Thymus (tissue), 11 donors: ENCODE results near the gene NPAS1. TPM values are rescaled to one million over a fixed set of nuclear protein-coding genes. Genes with fewer than 3 reads are reported as not detected.

ENCODE experiments used
- DNase-seq, 9 donors: peaks; one replicate each; pipeline ENCODE4 v3.0.0-alpha.2; 2013; ENCODE audit warnings: low spot score in 9 of 9, low read depth in 6 of 9, missing footprints in 1 of 9
- H3K27ac ChIP-seq, 2 donors: one replicate each; pipeline ENCODE4 v1.5.1; 2013; ENCODE audit warnings: control low read depth in 1 of 2, low read depth in 1 of 2, low read length in 1 of 2, mild to moderate bottlenecking in 1 of 2, moderate library complexity in 1 of 2
- H3K27me3 ChIP-seq, 2 donors: one replicate each; pipeline ENCODE4 v1.5.1; 2013; ENCODE audit warnings: low read length in 1 of 2; ENCODE audit not compliant: control insufficient read depth in 2 of 2, insufficient read depth in 1 of 2
- H3K36me3 ChIP-seq, 2 donors: one replicate each; pipeline ENCODE4 v1.5.1; 2013; ENCODE audit warnings: low read length in 1 of 2, mild to moderate bottlenecking in 1 of 2, moderate library complexity in 1 of 2; ENCODE audit not compliant: control insufficient read depth in 2 of 2, insufficient read depth in 2 of 2
- H3K4me1 ChIP-seq, 2 donors: one replicate each; pipeline ENCODE4 v1.5.1; 2013; ENCODE audit warnings: low read length in 2 of 2; ENCODE audit not compliant: control insufficient read depth in 2 of 2, insufficient read depth in 2 of 2
- H3K4me3 ChIP-seq, 2 donors: one replicate each; pipeline ENCODE4 v1.5.1; 2013; ENCODE audit warnings: low read length in 2 of 2, control low read depth in 1 of 2, mild to moderate bottlenecking in 1 of 2
- H3K9me3 ChIP-seq, 2 donors: one replicate each; pipeline ENCODE4 v1.5.1; 2013; ENCODE audit warnings: low read length in 1 of 2, mild to moderate bottlenecking in 1 of 2; ENCODE audit not compliant: control insufficient read depth in 2 of 2, insufficient read depth in 1 of 2
- WGBS: extraction: QIAGEN DNeasy Blood & Tissue Kit; methylation state at CpG from one replicate; pipeline ENCODE4 v1.1.7; 2013; 5-methylcytosine and 5-hydroxymethylcytosine counted together
- polyA plus RNA-seq: library from polyadenylated mRNA; stranded (reverse); fragments of 200-250 nt; gene quantifications from one replicate; pipeline ENCODE4 v1.2.3, GENCODE V29; 2013
- total RNA-seq: library from RNA; stranded (reverse); fragments of 120-200 nt; gene quantifications from one replicate; pipeline ENCODE4 v1.2.4, GENCODE V29; 2013
- donor health status: healthy.

The NPAS1 gene
- total and polyA plus RNA-seq, 2 donors = 0.09 to 0.46 TPM

- DNase-seq = peak; percentile 80 to 96 (median 92)
- WGBS = 10% methylated on average over 35 of the region's 35 CpGs
Observed at GRCh38 chr19:47035127-47036096, 15.8 kb downstream of the NPAS1 start.

GRCh38 chr19:47036097-47036651 lies 16.5 kb downstream of the NPAS1 start:
- Histone ChIP-seq H3K4me3 (peak overlapping the region; percentile 39 to 49), H3K9me3 (peaks cover 0 to 2% of the 10 kb centered on the region in 2 donors), H3K27ac (peak overlapping the region; percentile 12 to 37), H3K36me3 (peaks cover 0 to 5% of the 10 kb centered on the region in 2 donors), H3K27me3 (peaks cover 0 to 25% of the 10 kb centered on the region in 2 donors), H3K4me1 (peaks cover 6 to 22% of the 10 kb centered on the region in 2 donors)
- DNase-seq = no peak
- WGBS = 22% methylated on average over 26 of the region's 26 CpGs

More at GRCh38 chr19:47035127-47036096, 15.8 kb downstream of the NPAS1 start:
- peak overlapping the region; percentile 39 to 49 for H3K4me3 ChIP-seq
- H3K4me1 ChIP-seq = peaks cover 6 to 22% of the 10 kb centered on the region in 2 donors
- peaks cover 0 to 2% of the 10 kb centered on the region in 2 donors for H3K9me3 ChIP-seq
- peak overlapping the region; percentile 50 to 70 for H3K27ac ChIP-seq
- peaks cover 0 to 5% of the 10 kb centered on the region in 2 donors for H3K36me3 ChIP-seq
- peaks cover 2 to 32% of the 10 kb centered on the region in 2 donors for H3K27me3 ChIP-seq

GRCh38 chr19:47037766-47038165 lies 18.1 kb downstream of the NPAS1 start:
- no peak overlapping the region for H3K4me3 ChIP-seq
- H3K36me3 ChIP-seq = peaks cover 0 to 5% of the 10 kb centered on the region in 2 donors
- H3K27ac ChIP-seq = no peak overlapping the region
- H3K9me3 ChIP-seq = no peaks in the 10 kb centered on the region
- peaks cover 0 to 13% of the 10 kb centered on the region in 2 donors for H3K27me3 ChIP-seq
- H3K4me1 ChIP-seq = peaks cover 6 to 16% of the 10 kb centered on the region in 2 donors
- WGBS = 92% methylated on average over 1 of the region's 1 CpG
- DNase-seq = no peak

- WGBS = 96% methylated on average over 17 of the region's 17 CpGs
- peaks cover 0 to 7% of the 10 kb centered on the region in 2 donors for H3K36me3 ChIP-seq
- H3K9me3 ChIP-seq = no peaks in the 10 kb centered on the region
- peaks cover 0 to 9% of the 10 kb centered on the region in 2 donors for H3K27me3 ChIP-seq
- H3K4me3 ChIP-seq = no peak overlapping the region
- H3K27ac ChIP-seq = no peak overlapping the region
- DNase-seq = no peak
- peaks cover 6 to 16% of the 10 kb centered on the region in 2 donors for H3K4me1 ChIP-seq
Observed at GRCh38 chr19:47039239-47039874, 19.7 kb downstream of the NPAS1 start.

GRCh38 chr19:47040869-47041268 lies 21.2 kb downstream of the NPAS1 start:
- H3K36me3 ChIP-seq = peaks cover 0 to 16% of the 10 kb centered on the region in 2 donors
- no peak overlapping the region for H3K27ac ChIP-seq
- peaks cover 0 to 7% of the 10 kb centered on the region in 2 donors for H3K4me1 ChIP-seq
- H3K9me3 ChIP-seq = no peaks in the 10 kb centered on the region
- H3K27me3 ChIP-seq = no peaks in the 10 kb centered on the region
- 93% methylated on average over 8 of the region's 8 CpGs for WGBS
- no peak overlapping the region for H3K4me3 ChIP-seq
- DNase-seq = no peak

- Histone ChIP-seq H3K4me3 (no peak overlapping the region), H3K27me3 (no peaks in the 10 kb centered on the region), H3K4me1 (peaks cover 8 to 9% of the 10 kb centered on the region in 2 donors), H3K27ac (no peak overlapping the region), H3K9me3 (peaks cover 0 to 6% of the 10 kb centered on the region in 2 donors), H3K36me3 (peaks cover 0 to 16% of the 10 kb centered on the region in 2 donors)
- 97% methylated on average over 56 of the region's 56 CpGs for WGBS
- no peak for DNase-seq
Observed at GRCh38 chr19:47044946-47045866, 25.6 kb downstream of the NPAS1 start.

GRCh38 chr19:47045867-47046470 lies 26.3 kb downstream of the NPAS1 start:
- H3K4me1 ChIP-seq = peaks cover 8 to 9% of the 10 kb centered on the region in 2 donors
- H3K27me3 ChIP-seq = no peaks in the 10 kb centered on the region
- no peak overlapping the region for H3K4me3 ChIP-seq
- H3K9me3 ChIP-seq = peaks cover 0 to 6% of the 10 kb centered on the region in 2 donors
- WGBS = 97% methylated on average over 45 of the region's 45 CpGs
- peaks cover 0 to 16% of the 10 kb centered on the region in 2 donors for H3K36me3 ChIP-seq
- H3K27ac ChIP-seq = no peak overlapping the region
- DNase-seq = no peak

GRCh38 chr19:47047272-47047762 lies 27.7 kb downstream of the NPAS1 start:
- Histone ChIP-seq H3K27me3 (no peaks in the 10 kb centered on the region), H3K4me1 (peaks cover 8 to 9% of the 10 kb centered on the region in 2 donors), H3K27ac (no peak overlapping the region), H3K9me3 (peaks cover 0 to 6% of the 10 kb centered on the region in 2 donors), H3K4me3 (peak overlapping the region; percentile 62 to 99), H3K36me3 (peaks cover 0 to 16% of the 10 kb centered on the region in 2 donors)
- no peak for DNase-seq
- WGBS = 92% methylated on average over 13 of the region's 13 CpGs
